ENCODE data around the gene IBTK. TPM values are rescaled to one million over a fixed set of nuclear protein-coding genes. Genes with fewer than 3 reads are reported as not detected.

IBTK gene
- polyA plus RNA-seq, 3 donors = 7.0 to 20.2 (median 13.1) TPM

- Histone ChIP-seq H3K79me2 (ENCODE audit: insufficient read depth, low read length) (no peaks in the 10 kb centered on the region), H4K20me1 (ENCODE audit: insufficient read depth, low read length) (no peaks in the 10 kb centered on the region), H3K4me3 (replicated peaks in 1 of 3; ENCODE audit: low read depth in 2 of 3, low read length in 3 of 3) (no peak overlapping the region), H3K36me3 (replicated peaks in 1 of 2; ENCODE audit: control insufficient read depth in 1 of 2, insufficient read depth in 2 of 2, low read length in 2 of 2) (no peaks in the 10 kb centered on the region), H3K4me1 (ENCODE audit: control insufficient read depth in 1 of 2, insufficient read depth in 2 of 2, low read length in 2 of 2) (no peaks in the 10 kb centered on the region), H3K9me3 (replicated peaks in 1 of 2; ENCODE audit: control insufficient read depth in 1 of 2, insufficient read depth in 1 of 2, low read length in 2 of 2) (peaks cover 0 to 5% of the 10 kb centered on the region in 2 donors), H3K27ac (ENCODE audit: low read depth in 1 of 2, low read length in 2 of 2) (no peak overlapping the region), H2AFZ (ENCODE audit: insufficient read depth, low read depth, low read length, poor library complexity, severe bottlenecking) (no peak overlapping the region), H3K9ac (ENCODE audit: insufficient read depth, low read length, poor library complexity, severe bottlenecking) (no peak overlapping the region), H3K27me3 (ENCODE audit: control insufficient read depth in 2 of 2, insufficient read depth in 2 of 2, low read length in 2 of 2) (no peaks in the 10 kb centered on the region), H3K4me2 (replicated peaks; ENCODE audit: extremely low read depth, low read length, poor library complexity, severe bottlenecking) (no peak overlapping the region)
- WGBS (ENCODE audit: insufficient coverage) = 86% methylated on average over 5 of the region's 8 CpGs
- H3K27me3 Mint-ChIP-seq (ENCODE audit: low read depth in 3 of 3) = no peaks in the 10 kb centered on the region
- H3K4me3 Mint-ChIP-seq = no peak overlapping the region
- no peak for TF ChIP-seq CTCF (IDR thresholded peaks at IDR 0.05)
- peaks cover 0 to 14% (median 4%) of the 10 kb centered on the region in 7 donors for H3K9me3 Mint-ChIP-seq
- no peaks in the 10 kb centered on the region for H3K36me3 Mint-ChIP-seq
- no peak overlapping the region for H3K27ac Mint-ChIP-seq
- H3K4me1 Mint-ChIP-seq = no peaks in the 10 kb centered on the region
- intact Hi-C loops (cut with micrococcal nuclease) = no loop called here
- DNase-seq = no peak
Measured at GRCh38 chr6:82144007-82144851, 103.3 kb downstream of the IBTK start.

- Histone ChIP-seq H2AFZ (ENCODE audit: insufficient read depth, low read depth, low read length, poor library complexity, severe bottlenecking) (no peak overlapping the region), H3K36me3 (replicated peaks in 1 of 2; ENCODE audit: control insufficient read depth in 1 of 2, insufficient read depth in 2 of 2, low read length in 2 of 2) (no peaks in the 10 kb centered on the region), H3K79me2 (ENCODE audit: insufficient read depth, low read length) (no peaks in the 10 kb centered on the region), H4K20me1 (ENCODE audit: insufficient read depth, low read length) (no peaks in the 10 kb centered on the region), H3K4me3 (replicated peaks in 1 of 3; ENCODE audit: low read depth in 2 of 3, low read length in 3 of 3) (no peak overlapping the region), H3K27ac (ENCODE audit: low read depth in 1 of 2, low read length in 2 of 2) (no peak overlapping the region), H3K27me3 (ENCODE audit: control insufficient read depth in 2 of 2, insufficient read depth in 2 of 2, low read length in 2 of 2) (no peaks in the 10 kb centered on the region), H3K9me3 (replicated peaks in 1 of 2; ENCODE audit: control insufficient read depth in 1 of 2, insufficient read depth in 1 of 2, low read length in 2 of 2) (peaks cover 0 to 5% of the 10 kb centered on the region in 2 donors), H3K4me2 (replicated peaks; ENCODE audit: extremely low read depth, low read length, poor library complexity, severe bottlenecking) (no peak overlapping the region), H3K9ac (ENCODE audit: insufficient read depth, low read length, poor library complexity, severe bottlenecking) (no peak overlapping the region), H3K4me1 (ENCODE audit: control insufficient read depth in 1 of 2, insufficient read depth in 2 of 2, low read length in 2 of 2) (no peaks in the 10 kb centered on the region)
- Mint-ChIP-seq H3K27me3 (ENCODE audit: low read depth in 3 of 3) (no peaks in the 10 kb centered on the region), H3K27ac (no peak overlapping the region), H3K4me3 (no peak overlapping the region), H3K36me3 (no peaks in the 10 kb centered on the region), H3K4me1 (no peaks in the 10 kb centered on the region), H3K9me3 (peaks cover 0 to 14% (median 4%) of the 10 kb centered on the region in 7 donors)
- TF ChIP-seq CTCF (IDR thresholded peaks at IDR 0.05) = no peak
- intact Hi-C loops (cut with micrococcal nuclease) = no loop called here
- 96% methylated on average over 5 of the region's 10 CpGs for WGBS (ENCODE audit: insufficient coverage)
- no peak for DNase-seq
Measured at GRCh38 chr6:82143041-82143481, 104.5 kb downstream of the IBTK start.

Data from CD14-positive monocyte (primary cell).